ENCODE measurements around the gene CRTAC1.

- TF ChIP-seq CTCF (IDR thresholded peaks at IDR 0.05 in 2 of 3, conservative IDR thresholded peaks at IDR 0.05 in 1 of 3; ENCODE audit: control insufficient read depth in 2 of 3, extremely low read depth in 1 of 3, insufficient read depth in 1 of 3, low read depth in 3 of 3, low read length in 3 of 3) (no peak), PBX3 (IDR thresholded peaks at IDR 0.05; ENCODE audit: insufficient replicate concordance, low read depth, low read length) (no peak), CEBPB (IDR thresholded peaks at IDR 0.05; ENCODE audit: borderline replicate concordance in 1 of 2, low read depth in 2 of 2, low read length in 2 of 2) (no peak), EZH2 (IDR thresholded peaks at IDR 0.05; ENCODE audit: borderline replicate concordance, control insufficient read depth, low read depth, low read length) (no peak), SRF (IDR thresholded peaks at IDR 0.05; ENCODE audit: low read depth in 2 of 2, low read length in 2 of 2) (no peak)
- TF ChIP-seq, protein P1, sequence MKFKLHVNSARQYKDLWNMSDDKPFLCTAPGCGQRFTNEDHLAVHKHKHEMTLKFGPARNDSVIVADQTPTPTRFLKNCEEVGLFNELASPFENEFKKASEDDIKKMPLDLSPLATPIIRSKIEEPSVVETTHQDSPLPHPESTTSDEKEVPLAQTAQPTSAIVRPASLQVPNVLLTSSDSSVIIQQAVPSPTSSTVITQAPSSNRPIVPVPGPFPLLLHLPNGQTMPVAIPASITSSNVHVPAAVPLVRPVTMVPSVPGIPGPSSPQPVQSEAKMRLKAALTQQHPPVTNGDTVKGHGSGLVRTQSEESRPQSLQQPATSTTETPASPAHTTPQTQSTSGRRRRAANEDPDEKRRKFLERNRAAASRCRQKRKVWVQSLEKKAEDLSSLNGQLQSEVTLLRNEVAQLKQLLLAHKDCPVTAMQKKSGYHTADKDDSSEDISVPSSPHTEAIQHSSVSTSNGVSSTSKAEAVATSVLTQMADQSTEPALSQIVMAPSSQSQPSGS (IDR thresholded peaks at IDR 0.05; ENCODE audit: low read length): no peak
These were observed 168.5 kb downstream of the CRTAC1 start for GRCh38 chr10:97861924-97862323.

Measured in GM12878 (cell line).